ENCODE data around the gene COPS7A.

DNA sequence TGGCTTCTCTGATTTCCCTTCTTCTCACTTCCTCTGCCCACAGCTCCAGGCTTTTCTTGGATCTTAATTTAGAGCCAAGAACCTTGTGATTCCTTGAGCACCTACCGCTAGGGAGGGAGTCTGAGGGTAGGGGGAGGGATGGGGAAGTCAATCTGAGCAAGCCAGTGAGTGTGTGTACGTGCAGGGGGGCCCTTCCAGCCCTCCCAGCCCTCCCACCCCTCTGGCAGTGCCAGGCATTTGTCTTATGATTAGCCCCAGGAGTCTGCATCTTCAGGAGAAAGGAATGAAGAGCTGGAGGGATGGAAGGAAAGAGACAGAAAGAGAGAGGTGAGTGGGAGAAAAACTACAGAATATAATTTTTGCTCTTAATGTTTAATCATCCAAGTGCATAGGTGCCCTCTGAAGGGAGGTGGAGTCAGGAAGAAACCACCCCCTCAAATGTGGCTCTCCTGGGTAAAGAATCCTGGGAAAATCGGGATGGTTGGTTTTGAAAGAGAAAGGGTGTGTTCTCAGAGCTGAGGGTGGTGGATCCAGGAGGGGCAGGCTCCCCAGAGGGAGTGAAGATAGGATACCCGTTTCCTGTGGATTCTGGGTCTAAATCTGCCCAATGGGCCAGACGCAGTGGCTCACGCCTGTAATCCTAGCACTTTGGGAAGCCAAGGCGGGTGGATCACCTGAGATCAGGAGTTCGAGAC is 25.3 kb upstream of the COPS7A start:
- TF ChIP-seq SRSF9 (IDR thresholded peaks at IDR 0.05; ENCODE audit: borderline replicate concordance, low read depth, low read length) (no peak), TAF1 (IDR thresholded peaks at IDR 0.05; ENCODE audit: control insufficient read depth, extremely low read depth, insufficient read depth, low read length, severe bottlenecking) (no peak), RAD21 (CRISPR knock-in tag; conservative IDR thresholded peaks at IDR 0.05 in 1 of 2, IDR thresholded peaks at IDR 0.05 in 1 of 2) (no peak), CREM (IDR thresholded peaks at IDR 0.05; ENCODE audit: low read depth) (no peak), TCF7L2 (IDR thresholded peaks at IDR 0.05; ENCODE audit: low read depth, low read length) (no peak), POLR2AphosphoS5 (IDR thresholded peaks at IDR 0.05; ENCODE audit: control insufficient read depth, insufficient read depth, low read depth, low read length) (no peak), CEBPB (tag; IDR thresholded peaks at IDR 0.05) (no peak), KAT7 (CRISPR knock-in tag; IDR thresholded peaks at IDR 0.05; ENCODE audit: borderline replicate concordance) (no peak), E2F8 (IDR thresholded peaks at IDR 0.05; ENCODE audit: low read depth, partially characterized antibody) (no peak), EZH2 (IDR thresholded peaks at IDR 0.05; ENCODE audit: borderline replicate concordance, low read depth, low read length) (no peak), ZFPM2 (CRISPR knock-in tag; IDR thresholded peaks at IDR 0.05) (no peak), SRF (CRISPR knock-in tag; IDR thresholded peaks at IDR 0.05) (no peak)
- TF ChIP-seq, protein P1, sequence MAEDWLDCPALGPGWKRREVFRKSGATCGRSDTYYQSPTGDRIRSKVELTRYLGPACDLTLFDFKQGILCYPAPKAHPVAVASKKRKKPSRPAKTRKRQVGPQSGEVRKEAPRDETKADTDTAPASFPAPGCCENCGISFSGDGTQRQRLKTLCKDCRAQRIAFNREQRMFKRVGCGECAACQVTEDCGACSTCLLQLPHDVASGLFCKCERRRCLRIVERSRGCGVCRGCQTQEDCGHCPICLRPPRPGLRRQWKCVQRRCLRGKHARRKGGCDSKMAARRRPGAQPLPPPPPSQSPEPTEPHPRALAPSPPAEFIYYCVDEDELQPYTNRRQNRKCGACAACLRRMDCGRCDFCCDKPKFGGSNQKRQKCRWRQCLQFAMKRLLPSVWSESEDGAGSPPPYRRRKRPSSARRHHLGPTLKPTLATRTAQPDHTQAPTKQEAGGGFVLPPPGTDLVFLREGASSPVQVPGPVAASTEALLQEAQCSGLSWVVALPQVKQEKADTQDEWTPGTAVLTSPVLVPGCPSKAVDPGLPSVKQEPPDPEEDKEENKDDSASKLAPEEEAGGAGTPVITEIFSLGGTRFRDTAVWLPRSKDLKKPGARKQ (CRISPR knock-in tag; IDR thresholded peaks at IDR 0.05) = no peak
- TF ChIP-seq, protein P2, sequence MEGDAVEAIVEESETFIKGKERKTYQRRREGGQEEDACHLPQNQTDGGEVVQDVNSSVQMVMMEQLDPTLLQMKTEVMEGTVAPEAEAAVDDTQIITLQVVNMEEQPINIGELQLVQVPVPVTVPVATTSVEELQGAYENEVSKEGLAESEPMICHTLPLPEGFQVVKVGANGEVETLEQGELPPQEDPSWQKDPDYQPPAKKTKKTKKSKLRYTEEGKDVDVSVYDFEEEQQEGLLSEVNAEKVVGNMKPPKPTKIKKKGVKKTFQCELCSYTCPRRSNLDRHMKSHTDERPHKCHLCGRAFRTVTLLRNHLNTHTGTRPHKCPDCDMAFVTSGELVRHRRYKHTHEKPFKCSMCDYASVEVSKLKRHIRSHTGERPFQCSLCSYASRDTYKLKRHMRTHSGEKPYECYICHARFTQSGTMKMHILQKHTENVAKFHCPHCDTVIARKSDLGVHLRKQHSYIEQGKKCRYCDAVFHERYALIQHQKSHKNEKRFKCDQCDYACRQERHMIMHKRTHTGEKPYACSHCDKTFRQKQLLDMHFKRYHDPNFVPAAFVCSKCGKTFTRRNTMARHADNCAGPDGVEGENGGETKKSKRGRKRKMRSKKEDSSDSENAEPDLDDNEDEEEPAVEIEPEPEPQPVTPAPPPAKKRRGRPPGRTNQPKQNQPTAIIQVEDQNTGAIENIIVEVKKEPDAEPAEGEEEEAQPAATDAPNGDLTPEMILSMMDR (IDR thresholded peaks at IDR 0.05 in 2 of 3, conservative IDR thresholded peaks at IDR 0.05 in 1 of 3; ENCODE audit: insufficient read depth in 2 of 3, low read depth in 1 of 3, low read length in 3 of 3) = no peak

Data from K562 (cell line).